Measurements from ENCODE around the gene NANOS2. TPM values are rescaled to one million over a fixed set of nuclear protein-coding genes. Genes with fewer than 3 reads are reported as not detected.

The NANOS2 gene
- total RNA-seq, 1 donor from 2014 or later, result not detected

DNA sequence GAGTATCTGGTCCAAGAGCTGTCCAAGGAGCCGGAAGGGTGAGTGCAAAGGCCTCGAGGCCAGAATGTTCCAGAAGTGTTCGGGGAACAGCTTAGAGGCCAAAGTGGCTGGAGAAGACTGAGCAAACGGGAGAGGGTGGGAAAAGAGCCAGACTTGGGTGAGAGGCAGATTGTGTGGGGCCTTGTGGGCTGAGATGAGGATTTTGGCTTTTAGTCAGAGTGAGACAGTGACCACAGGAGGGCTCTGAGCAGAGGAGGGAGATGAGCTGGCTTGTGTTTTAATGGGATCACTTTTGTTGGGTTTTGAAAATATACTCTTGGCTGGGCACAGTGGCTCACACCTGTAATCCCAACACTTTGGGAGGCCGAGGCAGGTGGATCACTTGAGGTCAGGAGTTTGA is 5.6 kb downstream of the NANOS2 start:
- TF ChIP-seq EZH2 (IDR thresholded peaks at IDR 0.05), result no peak
- no peak for TF ChIP-seq CTCF (IDR thresholded peaks at IDR 0.05)
- TF ChIP-seq EZH2phosphoT487 (IDR thresholded peaks at IDR 0.05), result no peak
- H3K4me3 ChIP-seq, result no peak overlapping the region
- H3K27ac Mint-ChIP-seq, result no peak overlapping the region

GRCh38 chr19:45906221-45906620 is 8.4 kb downstream of the NANOS2 start:
- no peak overlapping the region for H3K9ac ChIP-seq
- TF ChIP-seq EZH2 (IDR thresholded peaks at IDR 0.05) (no peak), EZH2phosphoT487 (IDR thresholded peaks at IDR 0.05) (no peak), CTCF (IDR thresholded peaks at IDR 0.05) (no peak)
- DNase-seq (ENCODE audit: low spot score), result no peak
- peaks cover 3% of the 10 kb centered on the region for H3K27me3 Mint-ChIP-seq (ENCODE audit: insufficient read depth, low read depth)
- H3K4me3 ChIP-seq, result no peak overlapping the region
- H2AFZ ChIP-seq (replicated peaks), result no peak overlapping the region
- H3K4me1 Mint-ChIP-seq, result peaks cover 17% of the 10 kb centered on the region
- no peak overlapping the region for H3K4me2 ChIP-seq
- H3K79me2 ChIP-seq (ENCODE audit: low read depth), result no peaks in the 10 kb centered on the region
- H3K36me3 Mint-ChIP-seq, result no peaks in the 10 kb centered on the region
- H4K20me1 ChIP-seq (ENCODE audit: low read depth), result peaks cover 2% of the 10 kb centered on the region
- H3K4me3 Mint-ChIP-seq, result no peak overlapping the region
- no peaks in the 10 kb centered on the region for H3K36me3 ChIP-seq
- H3K27ac ChIP-seq, result no peak overlapping the region
- H3K9me3 Mint-ChIP-seq, result no peaks in the 10 kb centered on the region
- H3K4me1 ChIP-seq, result peaks cover 2% of the 10 kb centered on the region
- peaks cover 11% of the 10 kb centered on the region for H3K27me3 ChIP-seq
- H3F3A ChIP-seq (ENCODE audit: low read depth), result peaks cover 14% of the 10 kb centered on the region
- no peaks in the 10 kb centered on the region for H3K9me3 ChIP-seq (ENCODE audit: low read depth)
- H3K27ac Mint-ChIP-seq, result no peak overlapping the region

More for the DNA sequence above, 5.6 kb downstream of the NANOS2 start:
- Histone ChIP-seq H3K27me3 (no peaks in the 10 kb centered on the region), H3K79me2 (ENCODE audit: low read depth) (no peaks in the 10 kb centered on the region), H3F3A (ENCODE audit: low read depth) (no peaks in the 10 kb centered on the region), H3K27ac (no peak overlapping the region), H3K9ac (no peak overlapping the region), H3K4me1 (no peaks in the 10 kb centered on the region), H3K4me2 (no peak overlapping the region), H3K36me3 (no peaks in the 10 kb centered on the region), H4K20me1 (ENCODE audit: low read depth) (no peaks in the 10 kb centered on the region), H2AFZ (replicated peaks) (no peak overlapping the region), H3K9me3 (ENCODE audit: low read depth) (no peaks in the 10 kb centered on the region)
- DNase-seq (ENCODE audit: low spot score), result no peak
- no peaks in the 10 kb centered on the region for H3K36me3 Mint-ChIP-seq
- no peak overlapping the region for H3K4me3 Mint-ChIP-seq
- no peaks in the 10 kb centered on the region for H3K9me3 Mint-ChIP-seq
- H3K27me3 Mint-ChIP-seq (ENCODE audit: insufficient read depth, low read depth), result peaks cover 6% of the 10 kb centered on the region
- peaks cover 8% of the 10 kb centered on the region for H3K4me1 Mint-ChIP-seq

DNA sequence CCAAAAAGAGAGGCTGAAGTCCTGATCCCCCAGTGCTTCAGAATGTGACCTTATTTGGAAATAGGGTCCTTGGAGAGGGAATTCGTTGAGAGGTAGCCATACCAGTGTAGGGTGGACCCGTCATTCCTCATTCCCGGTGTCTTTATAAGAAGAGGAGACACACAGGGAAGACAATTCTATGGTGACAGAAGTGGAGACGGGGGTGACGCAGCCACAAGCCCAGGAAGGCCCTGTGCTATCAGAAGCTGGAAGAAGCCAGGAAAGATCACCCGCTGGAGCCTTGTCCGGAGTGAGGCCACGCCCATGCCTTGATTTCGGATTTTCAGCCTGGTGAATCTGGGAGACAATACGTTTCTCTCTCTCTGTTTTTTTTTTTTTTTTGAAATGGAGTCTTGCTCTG is 9.6 kb downstream of the NANOS2 start:
- Mint-ChIP-seq H3K27me3 (ENCODE audit: insufficient read depth, low read depth) (peaks cover 7% of the 10 kb centered on the region), H3K4me3 (no peak overlapping the region), H3K36me3 (peaks cover 8% of the 10 kb centered on the region), H3K9me3 (no peaks in the 10 kb centered on the region), H3K27ac (no peak overlapping the region), H3K4me1 (peaks cover 23% of the 10 kb centered on the region)
- H3K4me2 ChIP-seq, result no peak overlapping the region
- no peak overlapping the region for H2AFZ ChIP-seq (replicated peaks)
- H3K27ac ChIP-seq, result no peak overlapping the region
- TF ChIP-seq CTCF (IDR thresholded peaks at IDR 0.05) (no peak), EZH2phosphoT487 (IDR thresholded peaks at IDR 0.05) (no peak), EZH2 (IDR thresholded peaks at IDR 0.05) (no peak)
- peaks cover 25% of the 10 kb centered on the region for H3F3A ChIP-seq (ENCODE audit: low read depth)
- H3K9ac ChIP-seq, result no peak overlapping the region
- H4K20me1 ChIP-seq (ENCODE audit: low read depth), result peaks cover 14% of the 10 kb centered on the region
- peaks cover 23% of the 10 kb centered on the region for H3K27me3 ChIP-seq
- no peaks in the 10 kb centered on the region for H3K79me2 ChIP-seq (ENCODE audit: low read depth)
- H3K36me3 ChIP-seq, result no peaks in the 10 kb centered on the region
- H3K4me1 ChIP-seq, result peaks cover 6% of the 10 kb centered on the region
- DNase-seq (ENCODE audit: low spot score), result no peak
- no peaks in the 10 kb centered on the region for H3K9me3 ChIP-seq (ENCODE audit: low read depth)
- H3K4me3 ChIP-seq, result no peak overlapping the region
